Lower lobe of right lung (tissue), 2 donors: ENCODE data around the gene NECAB2. TPM values are rescaled to one million over a fixed set of nuclear protein-coding genes. Genes with fewer than 3 reads are reported as not detected.

ENCODE experiments used
- ATAC-seq, 2 donors: fragments of 200-7000 bp; cut with Tn5 transposase; one replicate each; pipeline ENCODE4 v1.9.1; 2020 to 2022; ENCODE audit warnings: mild to moderate bottlenecking in 2 of 2, moderate library complexity in 2 of 2
- DNase-seq: peaks from one replicate; pipeline ENCODE4 v3.0.0-alpha.2; 2020
- H3K27ac ChIP-seq: fragments of 200-600 bp; one replicate; pipeline ENCODE4 v1.8.0; 2022
- H3K27me3 ChIP-seq: fragments of 200-600 bp; one replicate; pipeline ENCODE4 v1.8.0; 2022; ENCODE audit warnings: low read depth
- H3K36me3 ChIP-seq: fragments of 200-600 bp; one replicate; pipeline ENCODE4 v1.8.0; 2022; ENCODE audit warnings: mild to moderate bottlenecking
- H3K4me1 ChIP-seq: fragments of 200-600 bp; one replicate; pipeline ENCODE4 v1.8.0; 2022
- H3K4me3 ChIP-seq: fragments of 200-600 bp; one replicate; pipeline ENCODE4 v1.8.0; 2022; ENCODE audit warnings: mild to moderate bottlenecking
- H3K9me3 ChIP-seq: fragments of 200-600 bp; one replicate; pipeline ENCODE4 v1.8.0; 2022
- intact Hi-C: fragments of 100-400 bp; cut with DNase I; formaldehyde crosslinking; loops from one replicate; pipeline ENCODE4 v1.11.0; 2022
- total RNA-seq: library from RNA; stranded (reverse); fragmentation: NEBNext Ultra II Directional; extraction: Animal tissue kit (Norgen Biotek cat#: 25700); gene quantifications from one replicate; pipeline ENCODE4 v1.2.1, GENCODE V29; 2021
- TF ChIP-seq, protein P1 (sequence below): fragments of 200-600 bp; IDR thresholded peaks from one replicate; pipeline ENCODE4 v1.8.0; 2022; ENCODE audit warnings: antibody characterized with exemption, mild to moderate bottlenecking
- donor health status: DM: no; HTN: yes; CAD: no; lungs with severe emphysema.

NECAB2 gene
- total RNA-seq, 1 donor from 2014 or later: 0.44 TPM

GRCh38 chr16:84044118-84044488 is 76.1 kb downstream of the NECAB2 start:
- intact Hi-C loops: no loop called here
- DNase-seq (peak; percentile 21), ATAC-seq (no peak)

DNA sequence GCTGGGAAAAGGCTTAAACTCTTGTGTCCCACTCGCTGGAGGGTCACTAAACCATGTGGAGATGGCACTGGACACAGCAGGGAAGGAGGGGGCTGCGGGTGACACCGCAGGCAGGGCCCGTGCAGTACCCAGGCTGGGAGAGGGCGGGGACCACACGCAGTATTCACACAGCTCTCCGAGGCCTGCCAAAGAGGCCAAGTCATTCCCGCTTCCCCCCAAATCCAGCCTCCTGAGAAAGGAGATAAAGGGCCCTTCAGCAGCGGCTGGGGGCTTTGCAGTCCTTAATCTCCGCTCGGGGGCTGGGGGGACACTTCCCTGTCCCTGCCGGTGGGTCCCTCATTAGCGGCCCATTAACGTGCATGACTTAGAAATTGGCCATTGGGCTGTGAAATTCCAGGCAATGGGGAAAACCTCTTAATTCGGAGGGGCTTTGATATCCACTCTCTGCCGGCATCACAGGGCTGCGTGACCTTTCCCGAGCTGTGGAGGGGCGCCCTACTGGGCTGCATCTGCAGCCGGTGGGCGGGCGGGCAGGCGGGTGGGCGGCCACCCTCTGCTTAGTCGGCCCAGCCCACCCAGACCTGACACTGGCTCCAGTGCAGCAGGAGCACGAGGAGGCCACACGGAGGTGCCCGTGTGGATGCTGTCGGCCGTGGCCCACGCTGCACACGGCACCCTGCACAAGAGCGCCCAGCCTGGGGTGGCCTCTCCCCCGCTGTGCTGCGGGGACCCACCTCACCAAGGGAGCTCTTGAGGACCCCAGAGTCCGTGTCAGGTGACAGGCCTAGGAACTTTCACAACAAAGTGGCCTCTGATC is 77.2 kb downstream of the NECAB2 start:
- ATAC-seq (no peak), DNase-seq (peak; percentile 37)
- Histone ChIP-seq H3K4me3 (no peak overlapping the region), H3K27me3 (peaks cover 15% of the 10 kb centered on the region), H3K36me3 (peaks cover 24% of the 10 kb centered on the region), H3K27ac (no peak overlapping the region), H3K4me1 (no peaks in the 10 kb centered on the region), H3K9me3 (no peaks in the 10 kb centered on the region)
- intact Hi-C loops: no loop called here
- TF ChIP-seq, protein P1, sequence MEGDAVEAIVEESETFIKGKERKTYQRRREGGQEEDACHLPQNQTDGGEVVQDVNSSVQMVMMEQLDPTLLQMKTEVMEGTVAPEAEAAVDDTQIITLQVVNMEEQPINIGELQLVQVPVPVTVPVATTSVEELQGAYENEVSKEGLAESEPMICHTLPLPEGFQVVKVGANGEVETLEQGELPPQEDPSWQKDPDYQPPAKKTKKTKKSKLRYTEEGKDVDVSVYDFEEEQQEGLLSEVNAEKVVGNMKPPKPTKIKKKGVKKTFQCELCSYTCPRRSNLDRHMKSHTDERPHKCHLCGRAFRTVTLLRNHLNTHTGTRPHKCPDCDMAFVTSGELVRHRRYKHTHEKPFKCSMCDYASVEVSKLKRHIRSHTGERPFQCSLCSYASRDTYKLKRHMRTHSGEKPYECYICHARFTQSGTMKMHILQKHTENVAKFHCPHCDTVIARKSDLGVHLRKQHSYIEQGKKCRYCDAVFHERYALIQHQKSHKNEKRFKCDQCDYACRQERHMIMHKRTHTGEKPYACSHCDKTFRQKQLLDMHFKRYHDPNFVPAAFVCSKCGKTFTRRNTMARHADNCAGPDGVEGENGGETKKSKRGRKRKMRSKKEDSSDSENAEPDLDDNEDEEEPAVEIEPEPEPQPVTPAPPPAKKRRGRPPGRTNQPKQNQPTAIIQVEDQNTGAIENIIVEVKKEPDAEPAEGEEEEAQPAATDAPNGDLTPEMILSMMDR: no peak

More at GRCh38 chr16:84044118-84044488, 76.1 kb downstream of the NECAB2 start:
- Histone ChIP-seq H3K9me3 (no peaks in the 10 kb centered on the region), H3K27me3 (peaks cover 15% of the 10 kb centered on the region), H3K36me3 (peaks cover 13% of the 10 kb centered on the region), H3K4me3 (no peak overlapping the region), H3K27ac (no peak overlapping the region), H3K4me1 (no peaks in the 10 kb centered on the region)
- TF ChIP-seq, protein P1: no peak

DNA sequence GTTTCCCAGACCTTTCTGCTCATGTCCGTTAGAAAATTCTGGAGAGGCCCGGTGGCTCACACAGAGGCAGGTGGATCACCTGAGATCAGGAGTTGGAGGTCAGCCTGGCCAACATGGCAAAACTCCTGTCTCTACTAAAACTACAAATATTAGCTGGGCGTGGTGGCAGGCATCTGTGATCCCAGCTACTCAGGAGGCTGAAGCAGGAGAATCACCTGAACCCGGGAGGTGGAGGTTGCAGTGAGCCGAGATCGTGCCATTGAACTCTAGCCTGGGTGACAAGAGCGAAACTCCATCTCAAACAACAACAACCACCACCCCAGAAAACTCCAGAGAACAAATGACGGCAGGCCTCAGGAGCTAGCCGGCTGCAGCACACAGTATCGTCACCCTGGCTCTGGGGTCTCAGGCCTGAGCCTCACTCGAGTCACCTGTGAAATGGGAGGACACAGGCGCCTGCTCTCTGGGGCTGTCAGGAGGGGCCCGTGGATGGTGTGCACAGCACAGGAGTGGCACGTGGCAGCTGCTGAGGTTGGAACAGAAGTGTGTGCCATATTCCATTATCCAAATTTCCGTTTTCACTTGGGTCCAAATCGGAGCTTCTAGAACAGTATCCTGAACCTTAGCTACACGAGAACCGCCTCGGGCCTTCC is 77.9 kb downstream of the NECAB2 start:
- H3K27me3 ChIP-seq: peaks cover 15% of the 10 kb centered on the region
- DNase-seq: peak; percentile 32
- peaks cover 26% of the 10 kb centered on the region for H3K36me3 ChIP-seq
- no peak overlapping the region for H3K27ac ChIP-seq
- ATAC-seq: no peak
- H3K4me3 ChIP-seq: no peak overlapping the region
- intact Hi-C loops: no loop called here
- no peaks in the 10 kb centered on the region for H3K4me1 ChIP-seq
- H3K9me3 ChIP-seq: no peaks in the 10 kb centered on the region
- TF ChIP-seq, protein P1: no peak

DNA sequence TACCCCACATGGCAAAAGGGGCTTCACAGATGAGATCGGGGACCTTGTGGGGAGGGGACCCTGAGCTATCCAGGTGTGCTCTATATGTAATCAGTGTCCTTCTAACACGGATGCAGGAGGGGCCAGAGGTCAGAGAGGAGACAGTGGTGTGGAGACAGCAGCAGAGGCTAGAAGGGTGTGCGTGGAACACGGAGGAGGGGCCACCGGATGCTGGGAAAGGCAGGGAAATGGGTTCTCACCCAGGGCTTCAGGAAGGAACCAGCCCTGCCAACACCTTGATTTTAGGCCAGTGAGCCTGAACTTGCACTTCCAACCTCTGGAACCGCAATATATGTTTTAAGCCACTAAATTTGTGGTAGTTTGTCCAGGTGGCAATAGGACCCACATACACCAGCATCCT is 79.2 kb downstream of the NECAB2 start:
- ATAC-seq: no peak
- peaks cover 30% of the 10 kb centered on the region for H3K36me3 ChIP-seq
- H3K4me3 ChIP-seq: no peak overlapping the region
- TF ChIP-seq, protein P1: no peak
- H3K27ac ChIP-seq: no peak overlapping the region
- DNase-seq: peak; percentile 15
- H3K4me1 ChIP-seq: no peaks in the 10 kb centered on the region
- intact Hi-C loops: no loop called here
- peaks cover 9% of the 10 kb centered on the region for H3K27me3 ChIP-seq
- no peaks in the 10 kb centered on the region for H3K9me3 ChIP-seq

GRCh38 chr16:84047626-84048025 is 79.6 kb downstream of the NECAB2 start:
- Histone ChIP-seq H3K4me3 (no peak overlapping the region), H3K36me3 (peaks cover 34% of the 10 kb centered on the region), H3K27me3 (peaks cover 9% of the 10 kb centered on the region), H3K27ac (no peak overlapping the region), H3K9me3 (no peaks in the 10 kb centered on the region), H3K4me1 (no peaks in the 10 kb centered on the region)
- intact Hi-C loops: no loop called here
- DNase-seq (peak; percentile 21), ATAC-seq (no peak)
- TF ChIP-seq, protein P1: no peak
